Skin epidermis (tissue), 12 donors: ENCODE measurements around the gene FTCDNL1.
A peak's percentile ranks its signal among the peaks of the same experiment; 100 is the strongest.

Experiments used
- H3K27ac ChIP-seq, 21 experiments: fragments of 200-600 bp; sonication (generic) in 11 of 21; one replicate each; pipeline ENCODE4 v1.5.0; 2020; ENCODE audit warnings: mild to moderate bottlenecking in 3 of 21, inconsistent platforms in 2 of 21, moderate library complexity in 2 of 21
- H3K4me3 ChIP-seq, 7 experiments: fragments of 200-600 bp; sonication (generic) in 2 of 7; one replicate each; pipeline ENCODE4 v1.5.0; 2020; ENCODE audit warnings: inconsistent platforms in 2 of 7, mild to moderate bottlenecking in 2 of 7, moderate library complexity in 1 of 7

FTCDNL1 gene

GRCh38 chr2:199798831-199799580 is 52.0 kb downstream of the FTCDNL1 start:
- H3K27ac ChIP-seq = peak overlapping the region in 1 of 21 experiments; percentile 9
- no peak overlapping the region for H3K4me3 ChIP-seq

GRCh38 chr2:199797431-199798403 is 53.3 kb downstream of the FTCDNL1 start:
- no peak overlapping the region for H3K27ac ChIP-seq
- no peak overlapping the region for H3K4me3 ChIP-seq

GRCh38 chr2:199792381-199792780 is 58.6 kb downstream of the FTCDNL1 start:
- no peak overlapping the region for H3K27ac ChIP-seq
- no peak overlapping the region for H3K4me3 ChIP-seq

- H3K27ac ChIP-seq = no peak overlapping the region
- no peak overlapping the region for H3K4me3 ChIP-seq
These were observed 59.7 kb downstream of the FTCDNL1 start for GRCh38 chr2:199791326-199791725.

GRCh38 chr2:199784512-199784911 is 66.5 kb downstream of the FTCDNL1 start:
- Histone ChIP-seq H3K27ac (no peak overlapping the region), H3K4me3 (no peak overlapping the region)

DNA sequence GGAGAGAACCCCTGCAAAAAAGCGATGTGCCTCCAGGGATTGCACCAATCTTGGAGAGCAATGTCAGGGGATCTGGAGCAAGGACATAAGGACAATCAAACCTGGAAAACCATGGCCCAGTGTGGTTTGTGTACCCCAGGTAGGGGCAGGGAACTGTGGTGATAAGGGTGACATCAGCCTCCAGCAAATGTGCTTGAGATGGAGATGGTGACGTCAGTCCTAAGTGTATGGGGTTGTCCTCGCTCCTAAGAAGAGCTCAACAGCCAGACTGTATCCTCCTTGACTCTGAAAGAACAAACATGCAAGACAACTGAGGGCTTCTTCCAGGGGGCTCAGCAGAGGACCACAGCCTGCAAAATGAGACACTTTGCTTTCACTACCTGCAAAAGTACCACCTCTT is 71.4 kb downstream of the FTCDNL1 start:
- Histone ChIP-seq H3K4me3 (no peak overlapping the region), H3K27ac (no peak overlapping the region)

DNA sequence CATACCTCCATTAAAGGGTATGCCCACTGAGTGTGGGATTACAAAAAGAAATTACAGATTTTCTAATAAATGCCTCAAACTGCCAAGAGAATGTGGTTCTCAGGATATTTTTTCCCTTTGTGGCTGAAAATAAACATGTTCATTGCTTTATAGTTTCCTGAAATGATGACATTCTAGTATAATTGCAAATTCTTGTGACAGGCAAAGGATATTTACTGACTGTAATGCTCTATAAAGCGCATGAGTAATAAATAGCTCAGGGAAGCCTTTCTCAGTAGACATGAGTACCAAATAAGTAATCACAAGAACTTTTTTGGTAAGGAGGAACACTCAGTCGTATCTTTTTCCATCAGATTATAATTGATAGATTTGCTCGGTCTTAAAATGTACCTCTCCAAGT is 72.3 kb downstream of the FTCDNL1 start:
- Histone ChIP-seq H3K27ac (no peak overlapping the region), H3K4me3 (no peak overlapping the region)

DNA sequence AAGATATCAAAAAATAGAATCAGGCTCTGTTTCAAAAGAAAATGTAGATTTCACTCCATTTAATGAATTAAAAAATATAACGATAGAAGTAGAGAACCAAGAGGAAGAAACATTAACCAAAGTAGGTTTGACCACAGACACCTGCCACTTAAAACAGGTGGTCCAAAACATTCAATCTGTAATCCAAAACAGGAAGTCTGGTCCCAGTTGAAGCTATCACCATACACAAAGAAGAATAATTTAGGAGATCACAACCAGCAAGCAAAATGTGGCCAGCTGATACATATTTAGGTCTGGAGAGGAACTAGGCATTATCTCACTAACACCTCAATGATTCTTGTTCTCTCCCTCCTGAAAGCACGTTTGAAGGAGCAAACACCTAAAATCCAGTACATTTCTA is 73.1 kb downstream of the FTCDNL1 start:
- Histone ChIP-seq H3K4me3 (no peak overlapping the region), H3K27ac (no peak overlapping the region)

DNA sequence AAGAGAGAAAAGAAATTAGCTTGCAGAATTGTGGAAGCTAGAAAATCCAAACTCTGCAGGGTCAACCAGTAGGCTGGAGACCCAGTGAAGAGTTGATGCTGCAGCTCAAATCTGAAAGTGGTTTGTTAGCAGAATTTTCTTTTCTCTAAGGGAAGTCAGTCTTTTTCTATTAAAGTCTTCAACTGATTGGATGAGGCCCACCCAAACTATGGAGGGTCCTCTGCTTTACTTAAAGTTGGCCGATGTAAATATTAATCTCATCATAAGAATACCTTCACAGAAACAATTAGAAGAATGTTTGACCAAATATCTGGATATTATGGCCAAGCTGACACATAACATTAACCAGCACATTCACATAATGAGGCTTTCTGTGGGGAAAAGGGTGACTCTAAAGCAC is 73.7 kb downstream of the FTCDNL1 start:
- Histone ChIP-seq H3K4me3 (no peak overlapping the region), H3K27ac (no peak overlapping the region)

DNA sequence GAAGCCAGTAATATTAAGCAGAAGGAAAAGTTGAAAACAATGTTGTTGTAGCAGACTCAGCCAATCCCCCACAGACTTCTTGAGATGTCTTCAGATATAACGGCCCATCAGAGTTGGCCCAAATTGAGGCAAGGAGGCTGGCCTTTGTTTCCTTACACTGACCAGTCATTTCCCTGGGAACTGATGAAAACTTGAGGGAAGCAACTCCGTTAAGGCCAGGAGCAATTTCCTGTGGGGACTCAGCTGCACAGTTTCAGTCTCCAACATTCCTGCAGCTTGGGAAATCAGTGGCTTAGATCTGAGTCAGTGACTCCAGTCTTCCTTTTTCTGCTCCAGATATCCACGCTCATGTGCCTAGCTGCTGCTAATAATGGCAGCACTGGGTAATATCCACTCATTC is 75.7 kb downstream of the FTCDNL1 start:
- Histone ChIP-seq H3K4me3 (no peak overlapping the region), H3K27ac (no peak overlapping the region)

GRCh38 chr2:199772035-199772976 is 78.7 kb downstream of the FTCDNL1 start:
- no peak overlapping the region for H3K4me3 ChIP-seq
- peak overlapping the region in 1 of 21 experiments; percentile 42 for H3K27ac ChIP-seq

DNA sequence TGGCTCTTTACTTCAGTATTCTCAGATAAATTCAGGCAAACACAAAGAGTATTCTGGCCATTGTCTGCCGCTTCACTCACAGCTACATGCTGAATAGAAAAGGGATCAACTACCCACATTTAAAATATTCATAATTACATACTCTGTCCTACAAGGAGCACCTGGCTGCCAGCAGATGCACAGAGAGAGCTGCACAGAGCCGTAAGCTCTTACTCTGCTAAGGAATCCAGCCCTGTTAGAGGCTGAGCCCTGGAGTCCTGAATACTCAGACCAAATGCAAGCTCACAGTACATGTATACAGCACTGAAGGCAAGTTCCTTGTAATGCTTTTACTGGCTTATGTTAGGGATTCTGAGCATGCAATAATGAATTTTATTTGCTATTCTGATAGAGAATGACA is 80.3 kb downstream of the FTCDNL1 start:
- H3K27ac ChIP-seq = no peak overlapping the region
- no peak overlapping the region for H3K4me3 ChIP-seq

DNA sequence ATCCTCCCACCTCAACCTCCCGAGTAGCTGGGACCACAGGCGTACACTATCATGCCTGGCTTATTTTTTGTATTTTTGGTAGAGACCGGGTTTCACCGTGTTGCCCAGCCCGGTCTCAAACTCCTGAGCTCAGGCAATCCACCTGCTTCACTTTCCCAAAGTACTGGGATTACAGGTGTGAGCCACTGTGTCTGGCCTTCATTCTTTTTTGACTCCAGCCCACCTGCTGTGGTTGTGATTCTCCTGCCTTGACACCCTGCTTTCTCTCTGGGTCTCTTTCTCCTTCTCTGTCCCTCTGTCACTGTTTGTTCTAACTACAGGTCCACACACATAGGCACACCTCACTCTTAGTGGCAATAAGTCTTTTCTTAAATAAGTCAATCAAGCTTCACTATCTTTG is 85.3 kb downstream of the FTCDNL1 start:
- H3K4me3 ChIP-seq = no peak overlapping the region
- no peak overlapping the region for H3K27ac ChIP-seq

DNA sequence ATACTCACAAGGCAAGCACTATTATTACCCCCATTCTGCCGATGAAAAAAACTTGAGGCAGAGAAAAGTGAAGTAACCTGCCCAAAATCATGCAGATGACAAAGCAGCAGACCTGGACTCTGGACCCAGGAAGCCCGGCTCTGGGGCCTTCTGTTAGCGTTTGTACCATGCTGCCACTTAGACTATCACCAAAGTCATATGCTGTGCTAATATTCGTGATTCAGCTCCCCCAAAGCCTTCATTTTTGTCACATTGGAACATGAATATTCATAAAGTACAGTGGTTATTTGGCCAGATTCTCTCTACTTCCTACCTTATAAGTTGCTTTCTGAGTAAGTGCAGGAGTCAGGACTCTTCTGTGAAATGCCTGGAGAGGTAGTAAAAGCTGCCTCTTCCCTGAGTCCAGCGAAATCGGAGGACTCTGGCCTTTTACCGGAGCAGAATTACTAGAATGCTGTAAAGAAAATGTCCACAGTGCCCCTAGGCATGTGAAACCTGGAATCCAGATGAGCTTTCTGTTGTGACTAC is 86.7 kb downstream of the FTCDNL1 start:
- Histone ChIP-seq H3K4me3 (no peak overlapping the region), H3K27ac (no peak overlapping the region)

DNA sequence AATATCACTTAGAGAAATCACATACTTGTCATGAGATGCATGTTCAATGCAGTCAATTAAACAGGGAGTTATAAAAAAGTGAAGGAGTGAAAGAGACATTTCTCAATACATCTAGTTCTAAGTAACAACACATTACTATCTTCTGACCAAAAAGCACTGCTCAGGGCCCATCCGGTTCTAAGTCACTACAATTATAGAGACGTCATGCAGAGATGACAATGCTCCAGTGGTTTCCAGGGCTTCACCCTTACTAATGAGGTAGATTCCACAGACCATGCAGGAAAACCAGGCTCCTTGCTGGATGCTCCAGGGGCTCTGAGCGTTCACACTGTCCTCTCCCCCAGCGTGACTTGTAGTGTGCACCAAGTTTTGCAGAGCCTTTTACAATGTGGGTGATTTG is 88.0 kb downstream of the FTCDNL1 start:
- no peak overlapping the region for H3K27ac ChIP-seq
- H3K4me3 ChIP-seq = no peak overlapping the region

DNA sequence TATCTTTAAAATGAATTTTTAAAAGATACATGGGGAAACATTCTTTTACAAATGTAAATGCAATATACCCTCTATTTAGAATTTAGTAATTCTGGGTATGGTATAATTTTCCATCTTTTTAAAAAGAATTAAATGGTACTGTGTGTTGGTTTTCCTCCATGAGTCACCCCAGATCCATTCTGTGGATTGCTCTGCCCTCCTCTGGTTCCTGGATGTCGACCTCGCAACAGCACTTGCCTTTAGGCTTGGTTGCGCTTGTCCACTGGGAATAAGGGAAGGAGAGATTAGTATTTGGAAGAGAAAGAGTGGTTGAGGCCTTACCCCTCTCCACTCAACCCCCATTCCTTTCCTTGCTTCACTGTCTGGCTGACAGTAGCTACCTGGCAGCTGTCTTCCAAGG is 90.4 kb downstream of the FTCDNL1 start:
- H3K4me3 ChIP-seq = no peak overlapping the region
- H3K27ac ChIP-seq = no peak overlapping the region

- Histone ChIP-seq H3K4me3 (no peak overlapping the region), H3K27ac (no peak overlapping the region)
These were observed 93.6 kb downstream of the FTCDNL1 start for GRCh38 chr2:199757233-199757870.

GRCh38 chr2:199756743-199757142 is 94.2 kb downstream of the FTCDNL1 start:
- Histone ChIP-seq H3K4me3 (no peak overlapping the region), H3K27ac (no peak overlapping the region)

GRCh38 chr2:199756211-199756610 is 94.8 kb downstream of the FTCDNL1 start:
- Histone ChIP-seq H3K4me3 (no peak overlapping the region), H3K27ac (no peak overlapping the region)
